Endothelial cell of umbilical vein (primary cell): ENCODE results near the gene PLA2G12B. TPM values are rescaled to one million over a fixed set of nuclear protein-coding genes. Genes with fewer than 3 reads are reported as not detected.
"Not testable (repeated sequence)": the region's sequence is repeated elsewhere in the genome, so short reads cannot be mapped to it uniquely, and the experiment has no call there.

ENCODE experiments used
- BruUV-seq: library from RNA; stranded (reverse); fragments of 400-500 nt; replicated peaks from 2 replicates; lab custom pipeline; 2021; lab: Mats Ljungman, UMichigan
- CTCF ChIA-PET: fragments of 300-600, 350-600 bp; sonication (Branson Sonifier 250); formaldehyde crosslinking; loops from one replicate; lab custom pipeline; 2021; ENCODE audit warnings: antibody characterized with exemption, inconsistent platforms; lab: Charles Lee
- POLR2A ChIA-PET: fragments of 300-600, 350-600 bp; sonication (Branson Sonifier 250); formaldehyde crosslinking; loops from one replicate; lab custom pipeline; 2021; ENCODE audit warnings: antibody characterized with exemption, inconsistent platforms; lab: Charles Lee
- DNase-seq: peaks from one replicate; pipeline ENCODE4 v3.0.0-alpha.2; 2011; ENCODE audit warnings: low read depth, low spot score
- FAIRE-seq: peaks from 2 replicates; lab custom pipeline; 2011; peaks lifted over from hg19 to GRCh38; lab: Jason Lieb, UNC
- H2AFZ ChIP-seq: 2 replicates; pipeline ENCODE4 v1.6.0; 2012; ENCODE audit warnings: low read depth, low read length, control low read depth, inconsistent platforms
- H3K27ac ChIP-seq: 2 replicates; pipeline ENCODE4 v1.5.1; 2011; ENCODE audit warnings: low read depth, mild to moderate bottlenecking, control low read depth, low read length, moderate library complexity; ENCODE audit not compliant: insufficient read depth
- H3K27me3 ChIP-seq, 2 experiments: 2 replicates each; pipeline versions ENCODE4 v1.6.0 to v1.6.1; 2011; ENCODE audit warnings: low read length in 2 of 2, mixed read lengths in 1 of 2; ENCODE audit not compliant: control insufficient read depth in 2 of 2, insufficient read depth in 2 of 2
- H3K36me3 ChIP-seq, 2 experiments: 2 replicates in 1 of 2; 3 replicates in 1 of 2; pipeline ENCODE4 v1.5.1; 2011; ENCODE audit warnings: low read length in 2 of 2, mild to moderate bottlenecking in 1 of 2, moderate library complexity in 1 of 2; ENCODE audit not compliant: control insufficient read depth in 2 of 2, insufficient read depth in 2 of 2; ENCODE audit errors: extremely low read depth in 1 of 2
- H3K4me1 ChIP-seq: 3 replicates; pipeline ENCODE4 v1.5.1; 2011; ENCODE audit warnings: mild to moderate bottlenecking, low read length; ENCODE audit not compliant: control insufficient read depth, insufficient read depth; ENCODE audit errors: extremely low read depth
- H3K4me2 ChIP-seq: 2 replicates; pipeline ENCODE4 v1.6.1; 2011; ENCODE audit warnings: low read length, control low read depth, mixed read lengths; ENCODE audit not compliant: insufficient read depth
- H3K4me3 ChIP-seq, 3 experiments: fragments of 200-600 bp in 1 of 3; sonication (generic), shearing (Covaris generic) in 1 of 3; replicated peaks in 1 of 3; 2 replicates each; pipeline ENCODE4 v1.5.1; 2011 to 2016; ENCODE audit warnings: control low read depth in 3 of 3, low read length in 3 of 3, mild to moderate bottlenecking in 2 of 3, inconsistent platforms in 1 of 3, low read depth in 1 of 3, moderate library complexity in 1 of 3; ENCODE audit not compliant: insufficient read depth in 1 of 3
- H3K79me2 ChIP-seq: 2 replicates; pipeline ENCODE4 v1.6.0; 2012; ENCODE audit warnings: low read length, inconsistent platforms; ENCODE audit not compliant: control insufficient read depth, insufficient read depth
- H3K9ac ChIP-seq: replicated peaks from 2 replicates; pipeline ENCODE3; 2011; ENCODE audit warnings: low read length, control low read depth; ENCODE audit not compliant: insufficient read depth; ENCODE audit errors: extremely low read depth
- H3K9me1 ChIP-seq: replicated peaks from 3 replicates; pipeline ENCODE4 v1.6.0; 2011; ENCODE audit warnings: mild to moderate bottlenecking, low read length; ENCODE audit not compliant: control insufficient read depth, insufficient read depth; ENCODE audit errors: extremely low read depth
- H3K9me3 ChIP-seq: replicated peaks from 2 replicates; pipeline ENCODE4 v1.5.1; 2012; ENCODE audit warnings: low read length, inconsistent platforms; ENCODE audit not compliant: control insufficient read depth, insufficient read depth
- H4K20me1 ChIP-seq: replicated peaks from 2 replicates; pipeline ENCODE3; 2011; ENCODE audit warnings: mild to moderate bottlenecking, low read length; ENCODE audit not compliant: control insufficient read depth, insufficient read depth; ENCODE audit errors: extremely low read depth
- CTCF ChIP-seq, 2 donors: IDR thresholded peaks; 1 replicate in 1 of 2; 2 replicates in 1 of 2; pipeline ENCODE4 v1.5.1; 2011; ENCODE audit warnings: low read length in 2 of 2, mild to moderate bottlenecking in 2 of 2, moderate library complexity in 2 of 2, control low read depth in 1 of 2, inconsistent platforms in 1 of 2, low read depth in 1 of 2; ENCODE audit not compliant: insufficient read depth in 1 of 2; ENCODE audit errors: extremely low read depth in 1 of 2
- EZH2 ChIP-seq: IDR thresholded peaks from 2 replicates; pipeline ENCODE4 v1.6.1; 2012; ENCODE audit warnings: borderline replicate concordance, low read depth, mild to moderate bottlenecking, moderate library complexity, low read length, inconsistent platforms; ENCODE audit not compliant: severe bottlenecking
- FOS ChIP-seq: IDR thresholded peaks from 2 replicates; pipeline ENCODE4 v1.6.1; 2011; ENCODE audit warnings: mild to moderate bottlenecking, low read length, moderate library complexity, borderline replicate concordance; ENCODE audit not compliant: insufficient read depth
- GATA2 ChIP-seq: IDR thresholded peaks from 2 replicates; pipeline ENCODE4 v1.7.0; 2011; ENCODE audit warnings: low read depth, mild to moderate bottlenecking, moderate library complexity, mixed read lengths, low read length; ENCODE audit not compliant: insufficient read length, insufficient read depth
- JUN ChIP-seq: IDR thresholded peaks from 2 replicates; pipeline ENCODE4 v1.6.1; 2011; ENCODE audit warnings: borderline replicate concordance, low read depth; ENCODE audit not compliant: insufficient read length, insufficient read depth
- MAX ChIP-seq: IDR thresholded peaks from 2 replicates; pipeline ENCODE4 v1.6.1; 2011; ENCODE audit not compliant: insufficient read depth, insufficient read length
- MYC ChIP-seq: IDR thresholded peaks from one replicate; pipeline ENCODE4 v1.6.1; 2011; ENCODE audit warnings: mild to moderate bottlenecking, low read depth, low read length
- POLR2A ChIP-seq: IDR thresholded peaks from 2 replicates; pipeline ENCODE4 v1.6.1; 2012; ENCODE audit warnings: low read depth, mild to moderate bottlenecking, control low read depth, low read length
- POLR2AphosphoS5 ChIP-seq: IDR thresholded peaks from 2 replicates; pipeline ENCODE4 v1.6.1; 2012; ENCODE audit warnings: low read depth, mild to moderate bottlenecking, control low read depth, low read length, moderate library complexity; ENCODE audit not compliant: insufficient read depth
- dilution Hi-C: fragments of 300-500 bp; cut with MboI; formaldehyde crosslinking; loops from one replicate; pipeline ENCODE4 v1.15.0; 2019; ENCODE audit warnings: low sequenced_read_pairs; ENCODE audit not compliant: extremely low pct_ligation_motif_present
- intact Hi-C: fragments of 100-400 bp; cut with micrococcal nuclease; formaldehyde crosslinking; loops from one replicate; pipeline ENCODE4 v1.10.0; 2022
- polyA plus RNA-seq, 4 experiments: library from polyadenylated mRNA; depleted of rRNA in 3 of 4; stranded (reverse) in 3 of 4; unstranded in 1 of 4; fragments of >200 nt; gene quantifications; 2 replicates each; pipeline versions ENCODE4 v1.2.1 to v1.2.3, GENCODE V29; 2011 to 2012; ENCODE audit warnings: missing spikeins in 1 of 4
- total RNA-seq: library from RNA; stranded (reverse); gene quantifications from 2 replicates; pipeline ENCODE4 v1.2.3, GENCODE V29; 2021

The PLA2G12B gene
- total and polyA plus RNA-seq, 2 donors (not counting 3 experiments of a cell fraction or from before 2014, with no cell fraction given): not detected

GRCh38 chr10:72997099-72997498 is 42.5 kb upstream of the PLA2G12B start:
- TF ChIP-seq MYC (no peak), POLR2AphosphoS5 (no peak), POLR2A (no peak), CTCF (IDR thresholded peaks at IDR 0.05; ENCODE audit: extremely low read depth in 1 of 2, insufficient read depth in 1 of 2, low read depth in 1 of 2, low read length in 2 of 2) (no peak), MAX (no peak), EZH2 (no peak), JUN (no peak), FOS (no peak), GATA2 (no peak)
- Histone ChIP-seq H3K4me3 (no peak overlapping the region), H3K4me2 (no peak overlapping the region), H3K4me1 (no peaks in the 10 kb centered on the region), H3K9me3 (no peaks in the 10 kb centered on the region), H3K9me1 (no peaks in the 10 kb centered on the region), H3K79me2 (no peaks in the 10 kb centered on the region), H3K36me3 (no peaks in the 10 kb centered on the region), H3K27ac (no peak overlapping the region), H2AFZ (no peak overlapping the region), H4K20me1 (no peaks in the 10 kb centered on the region), H3K9ac (no peak overlapping the region), H3K27me3 (no peaks in the 10 kb centered on the region)
- BruUV-seq: no TSS peak
- DNase-seq (no peak), FAIRE-seq (no peak)
- dilution Hi-C loops: no loop called here
- ChIA-PET POLR2A (no interaction called here), CTCF (interaction anchor here (0.8 to 0.9 kb wide), 2 partner anchors 22 to 64 kb away, joined by 3 read pairs; no protein-coding TSS in a partner anchor)
- intact Hi-C loops: no loop called here

GRCh38 chr10:72995459-72995858 is 40.9 kb upstream of the PLA2G12B start:
- H3K4me1 ChIP-seq, DNase-seq, H4K20me1 ChIP-seq, FAIRE-seq, BruUV-seq, H3K4me3 ChIP-seq, CTCF ChIA-PET, H3K9me3 ChIP-seq, H3K4me2 ChIP-seq, POLR2A ChIA-PET, H3K9me1 ChIP-seq, H3K36me3 ChIP-seq, dilution Hi-C loops, H3K9ac ChIP-seq, intact Hi-C loops, H3K27me3 ChIP-seq, H3K79me2 ChIP-seq, H3K27ac ChIP-seq, H2AFZ ChIP-seq: not testable (repeated sequence)

GRCh38 chr10:72989771-72990170 is 35.2 kb upstream of the PLA2G12B start:
- H3K36me3 ChIP-seq, dilution Hi-C loops, BruUV-seq, intact Hi-C loops, H3K9ac ChIP-seq, POLR2A ChIA-PET, CTCF ChIA-PET, H2AFZ ChIP-seq, H3K79me2 ChIP-seq, H3K4me1 ChIP-seq, FAIRE-seq, DNase-seq, H3K9me3 ChIP-seq, H3K4me3 ChIP-seq, H3K4me2 ChIP-seq, H3K27me3 ChIP-seq, H4K20me1 ChIP-seq, H3K27ac ChIP-seq, H3K9me1 ChIP-seq: not testable (repeated sequence)
